ENCODE measurements around the gene KDELR3. TPM values are rescaled to one million over a fixed set of nuclear protein-coding genes. Genes with fewer than 3 reads are reported as not detected.

KDELR3 gene
- total and polyA plus RNA-seq, 2 of the 8 experiments (the other 6 are each of a cell fraction or from before 2014, with no cell fraction given), result 7.9 to 13.0 TPM

- peaks cover 15 to 47% (median 44%) of the 10 kb centered on the region in 4 experiments for H3K27me3 ChIP-seq (replicated peaks in 1 of 4; ENCODE audit: control insufficient read depth in 3 of 4, extremely low read depth in 1 of 4, insufficient read depth in 3 of 4, low read length in 3 of 4)
- no peak overlapping the region for H3K27ac ChIP-seq (ENCODE audit: low read depth, low read length)
- WGBS, 2 experiments (ENCODE audit: extremely low coverage in 1 of 2, insufficient coverage in 1 of 2, insufficient read length in 1 of 2, insufficient replicate concordance in 2 of 2, low coverage in 1 of 2, low lambda C conversion rate in 2 of 2, missing lambda C conversion rate in 1 of 2), result 0% methylated on average over 1 of the region's 90 CpGs; no CpG with 5 or more reads in 1 of the 2 experiments
- H2BK15ac ChIP-seq (ENCODE audit: low read length), result no peak overlapping the region
- H2BK20ac ChIP-seq (ENCODE audit: low read length), result no peak overlapping the region
- H3K23me2 ChIP-seq (ENCODE audit: low read depth, low read length), result peaks cover 17% of the 10 kb centered on the region; the same call in 1 of the 2 replicates
- H3K79me1 ChIP-seq (ENCODE audit: low read depth, low read length), result no peaks in the 10 kb centered on the region
- no peak overlapping the region for H2BK120ac ChIP-seq (replicated peaks; ENCODE audit: low read depth, low read length)
- POLR2A ChIA-PET (ENCODE audit: partially characterized antibody), result interaction anchor here (1.0 to 40.8 kb wide), 2 partner anchors 16 to 34 kb away, joined by 3 to 1102 read pairs; no protein-coding TSS in a partner anchor
- no peak overlapping the region for H3K4ac ChIP-seq (replicated peaks; ENCODE audit: insufficient read length, low read depth, low read length)
- no peak overlapping the region for H3K18ac ChIP-seq (ENCODE audit: extremely low read depth, low read length)
- H4K5ac ChIP-seq (ENCODE audit: insufficient read length, low read depth, low read length), result no peak overlapping the region
- no peak overlapping the region for H3K23ac ChIP-seq (ENCODE audit: insufficient read length)
- no peak overlapping the region for H2BK12ac ChIP-seq (ENCODE audit: low read depth, low read length)
- H3K4me1 ChIP-seq (replicated peaks in 1 of 4; ENCODE audit: control insufficient read depth in 3 of 4, insufficient read depth in 4 of 4, low read length in 3 of 4), result peaks cover 0 to 18% (median 9%) of the 10 kb centered on the region in 4 experiments; a peak in 6 of 7 replicates
- H4K8ac ChIP-seq (ENCODE audit: extremely low read depth, insufficient read depth, low read length), result 0 out of 2 replicates have a peak overlapping the region, but pooled peaks have one; percentile 35
- H2BK5ac ChIP-seq (ENCODE audit: low read depth, low read length), result no peak overlapping the region
- peaks cover 5 to 10% of the 10 kb centered on the region in 2 experiments for H4K20me1 ChIP-seq (replicated peaks in 1 of 2; ENCODE audit: control insufficient read depth in 1 of 2, insufficient read depth in 2 of 2, low read length in 2 of 2)
- no peak for FAIRE-seq
- peak in 1 of 2 experiments; percentile 90 for DNase-seq (ENCODE audit: low read depth in 1 of 2, low spot score in 2 of 2)
- H3K79me2 ChIP-seq (ENCODE audit: control insufficient read depth in 1 of 2, insufficient read depth in 2 of 2, low read length in 2 of 2), result no peaks in the 10 kb centered on the region
- H3K9me3 ChIP-seq (ENCODE audit: insufficient read depth in 2 of 2, low read depth in 1 of 2, low read length in 1 of 2), result no peaks in the 10 kb centered on the region
- H2AK5ac ChIP-seq (ENCODE audit: low read depth, low read length), result no peak overlapping the region
- H3K4me2 ChIP-seq (ENCODE audit: insufficient read depth in 1 of 2, low read depth in 2 of 2, low read length in 2 of 2), result peak overlapping the region; percentile 65 to 76
- H2AFZ ChIP-seq (ENCODE audit: low read length), result no peak overlapping the region; the same call in 1 of the 2 replicates
- CTCF ChIA-PET (ENCODE audit: partially characterized antibody), result interaction anchor here (1.1 kb wide), 1 partner anchor 20 kb away, joined by 3 read pairs; no protein-coding TSS in a partner anchor
- H4K91ac ChIP-seq (replicated peaks; ENCODE audit: insufficient read length, low read length), result no peak overlapping the region
- no peak overlapping the region for H3K56ac ChIP-seq (replicated peaks; ENCODE audit: insufficient read length, low read depth, low read length)
- H3K4me3 ChIP-seq (ENCODE audit: extremely low read depth in 1 of 4, insufficient read depth in 2 of 4, low read depth in 3 of 4, low read length in 4 of 4), result peak overlapping the region; percentile 40 to 89 (median 44)
- H3K14ac ChIP-seq (ENCODE audit: insufficient read length), result no peak overlapping the region
- H3K36me3 ChIP-seq (ENCODE audit: control insufficient read depth in 2 of 4, insufficient read depth in 4 of 4, low read length in 3 of 4), result no peaks in the 10 kb centered on the region; a peak in 1 of 8 replicates
- H3K9ac ChIP-seq (replicated peaks in 1 of 4; ENCODE audit: extremely low read depth in 1 of 4, low read depth in 3 of 4, low read length in 3 of 4), result no peak overlapping the region
- TF ChIP-seq PHF8 (conservative IDR thresholded peaks at IDR 0.05; ENCODE audit: low read depth, low read length), result peak; percentile 44; the same call in 1 of the 2 replicates
- TF ChIP-seq MAX (IDR thresholded peaks at IDR 0.05), result no peak
- no peak for TF ChIP-seq JUND (IDR thresholded peaks at IDR 0.05; ENCODE audit: low read length)
- 0 out of 4 replicates have a peak, but pooled peaks of 1 of the 2 experiments have one; percentile 4 for TF ChIP-seq RAD21 (IDR thresholded peaks at IDR 0.05 in 1 of 2, conservative IDR thresholded peaks at IDR 0.05 in 1 of 2; ENCODE audit: low read depth in 2 of 2, low read length in 2 of 2)
- TF ChIP-seq ATF2 (IDR thresholded peaks at IDR 0.05; ENCODE audit: low read length), result no peak
- peak; percentile 99 for TF ChIP-seq SP1 (IDR thresholded peaks at IDR 0.05; ENCODE audit: low read depth, low read length)
- no peak for TF ChIP-seq ATF3 (IDR thresholded peaks at IDR 0.05; ENCODE audit: insufficient read depth, low read depth, low read length)
- TF ChIP-seq SIRT6 (IDR thresholded peaks at IDR 0.05; ENCODE audit: low read length), result no peak
These were observed 12.2 kb upstream of the KDELR3 start for GRCh38 chr22:38455530-38456271.
